WTC11 (cell line): Measurements from ENCODE around the gene CNBP. TPM values are rescaled to one million over a fixed set of nuclear protein-coding genes. Genes with fewer than 3 reads are reported as not detected.
"Not testable (repeated sequence)": the region's sequence is repeated elsewhere in the genome, so short reads cannot be mapped to it uniquely, and the experiment has no call there.

Experiments used
- ATAC-seq: fragments of 200-7000 bp; cut with Tn5 transposase; 2 replicates; pipeline ENCODE4 v1.10.0; 2021; ENCODE audit warnings: mild to moderate bottlenecking, moderate library complexity
- CTCF ChIA-PET: fragments of 300-600 bp; sonication (Branson Sonifier 250); formaldehyde crosslinking; loops from one replicate; lab custom pipeline; 2021; ENCODE audit warnings: antibody characterized with exemption; lab: Charles Lee
- POLR2A ChIA-PET: fragments of 350-600 bp; sonication (Branson Sonifier 250); formaldehyde crosslinking; loops from one replicate; lab custom pipeline; 2021; ENCODE audit warnings: antibody characterized with exemption; lab: Charles Lee
- DNase-seq: peaks from one replicate; pipeline ENCODE4 v3.0.0; 2021; ENCODE audit warnings: low spot score
- H3K27ac Mint-ChIP-seq: 2 replicates; pipeline ENCODE4 v1.8.0; 2021; ENCODE audit warnings: mixed read lengths
- H3K27me3 Mint-ChIP-seq: 2 replicates; pipeline ENCODE4 v1.8.0; 2021; ENCODE audit warnings: low read depth, mild to moderate bottlenecking, moderate library complexity, mixed read lengths
- H3K36me3 Mint-ChIP-seq: 2 replicates; pipeline ENCODE4 v1.8.0; 2021; ENCODE audit warnings: mixed read lengths
- H3K4me1 Mint-ChIP-seq: 2 replicates; pipeline ENCODE4 v1.8.0; 2022; ENCODE audit warnings: mixed read lengths
- H3K4me3 Mint-ChIP-seq: 2 replicates; pipeline ENCODE4 v1.8.0; 2021; ENCODE audit warnings: mild to moderate bottlenecking, moderate library complexity, mixed read lengths
- H3K9me3 Mint-ChIP-seq: 2 replicates; pipeline ENCODE4 v1.8.0; 2021; ENCODE audit warnings: mixed read lengths
- ARID4B ChIP-seq: sonication (generic); formaldehyde crosslinking; IDR thresholded peaks from 2 replicates; pipeline ENCODE4 v1.8.0; 2023; ENCODE audit warnings: missing genetic modification reagents, mild to moderate bottlenecking, borderline replicate concordance
- CBFB ChIP-seq: sonication (generic); formaldehyde crosslinking; IDR thresholded peaks from 2 replicates; pipeline ENCODE4 v1.8.1; 2022; ENCODE audit warnings: mild to moderate bottlenecking, low read depth, missing genetic modification reagents
- CREM ChIP-seq: sonication (generic); formaldehyde crosslinking; IDR thresholded peaks from 2 replicates; pipeline ENCODE4 v1.8.1; 2022; ENCODE audit warnings: mild to moderate bottlenecking, missing genetic modification reagents, moderate library complexity
- CTCF ChIP-seq: fragments of 200-600 bp; IDR thresholded peaks from 2 replicates; pipeline ENCODE4 v1.8.0; 2022; ENCODE audit warnings: antibody characterized with exemption
- ELF4 ChIP-seq: sonication (generic); formaldehyde crosslinking; IDR thresholded peaks from 2 replicates; pipeline ENCODE4 v1.8.1; 2022; ENCODE audit warnings: low read depth, mild to moderate bottlenecking, moderate library complexity, missing genetic modification reagents
- FOXJ3 ChIP-seq: sonication (generic); formaldehyde crosslinking; IDR thresholded peaks from 2 replicates; pipeline ENCODE4 v1.9.0; 2021; ENCODE audit warnings: missing genetic modification reagents, mild to moderate bottlenecking, borderline replicate concordance
- STAT6 ChIP-seq: sonication (generic); formaldehyde crosslinking; conservative IDR thresholded peaks from 2 replicates; pipeline ENCODE4 v1.8.1; 2023; ENCODE audit warnings: mild to moderate bottlenecking, low read depth, missing genetic modification reagents, moderate library complexity
- TEAD1 ChIP-seq: sonication (generic); formaldehyde crosslinking; IDR thresholded peaks from 2 replicates; pipeline ENCODE4 v1.8.0; 2022; ENCODE audit warnings: mild to moderate bottlenecking, missing genetic modification reagents
- TP53 ChIP-seq: sonication (generic); formaldehyde crosslinking; IDR thresholded peaks from 2 replicates; pipeline ENCODE4 v1.8.1; 2023; ENCODE audit warnings: mild to moderate bottlenecking, missing genetic modification reagents
- ZNF423 ChIP-seq: fragments of 250-450 bp; sonication (Bioruptor Pico); IDR thresholded peaks from 2 replicates; pipeline ENCODE4 v2.1.2; 2022; ENCODE audit warnings: mild to moderate bottlenecking, moderate library complexity
- ZNF425 ChIP-seq: fragments of 250-450 bp; sonication (Bioruptor Pico); conservative IDR thresholded peaks from 2 replicates; pipeline ENCODE4 v1.9.0; 2021; ENCODE audit warnings: mild to moderate bottlenecking
- total RNA-seq: library from RNA; stranded (reverse); gene quantifications from 3 replicates; pipeline ENCODE4 v1.2.3, GENCODE V29; 2021
- TF ChIP-seq, protein P1 (sequence below): sonication (generic); formaldehyde crosslinking; IDR thresholded peaks from 2 replicates; pipeline ENCODE4 v1.8.0; 2023; ENCODE audit warnings: missing genetic modification reagents
- TF ChIP-seq, protein P2 (sequence below): sonication (generic); formaldehyde crosslinking; IDR thresholded peaks from 2 replicates; pipeline ENCODE4 v1.8.1; 2023; ENCODE audit warnings: mild to moderate bottlenecking, missing genetic modification reagents, moderate library complexity
- TF ChIP-seq, protein P3 (sequence below): sonication (generic); formaldehyde crosslinking; IDR thresholded peaks from 2 replicates; pipeline ENCODE4 v1.8.0; 2022; ENCODE audit warnings: mild to moderate bottlenecking, missing genetic modification reagents
- TF ChIP-seq, protein P4 (sequence below): sonication (generic); formaldehyde crosslinking; IDR thresholded peaks from 2 replicates; pipeline ENCODE4 v1.8.0; 2022; ENCODE audit warnings: mild to moderate bottlenecking, missing genetic modification reagents

Gene CNBP
- total RNA-seq, 1 experiment from 2014 or later = 329 TPM

DNA sequence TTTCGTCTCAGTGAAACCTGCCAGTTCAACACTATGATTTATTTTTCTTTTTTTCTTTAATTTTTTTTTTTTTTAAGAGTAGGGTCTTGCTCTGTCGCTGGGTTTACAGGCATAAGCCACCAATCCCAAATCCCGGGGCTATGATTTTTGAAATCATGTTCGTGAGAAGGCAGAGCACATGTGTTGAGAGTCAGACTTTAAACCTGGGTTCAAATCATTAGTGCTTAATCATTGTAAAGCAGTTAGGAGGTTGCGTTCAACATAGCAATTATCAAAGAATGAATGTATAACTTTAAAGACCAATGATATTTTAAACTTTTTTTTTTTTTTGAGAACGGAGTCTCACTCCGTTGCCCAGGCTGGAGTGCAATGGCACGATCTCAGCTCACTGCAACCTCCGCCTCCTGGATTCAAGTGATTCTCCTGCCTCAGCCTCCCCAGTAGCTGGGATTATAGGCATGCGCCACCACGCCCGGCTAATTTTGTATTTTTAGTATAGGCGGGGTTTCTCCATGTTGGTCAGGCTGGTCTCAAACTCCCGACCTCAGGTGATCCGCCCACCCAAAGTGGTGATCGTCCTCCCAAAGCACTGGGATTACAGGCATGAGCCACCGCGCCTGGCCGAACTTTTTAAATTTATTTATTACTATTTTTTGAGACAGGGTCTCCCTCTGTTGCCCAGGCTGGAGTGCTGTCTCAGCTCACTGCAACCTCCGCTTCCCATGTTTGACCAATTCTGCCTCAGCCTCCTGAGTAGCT is 1.3 kb upstream of the CNBP start:
- H3K4me1 Mint-ChIP-seq = peaks cover 20% of the 10 kb centered on the region
- peaks cover 23% of the 10 kb centered on the region for H3K36me3 Mint-ChIP-seq
- H3K27ac Mint-ChIP-seq, ATAC-seq, DNase-seq, H3K27me3 Mint-ChIP-seq, H3K9me3 Mint-ChIP-seq, POLR2A ChIA-PET: not testable (repeated sequence)
- CTCF ChIA-PET = interaction anchor here (1.1 to 1.6 kb wide), 2 partner anchors 44 to 48 kb away, joined by 3 read pairs; no protein-coding TSS in a partner anchor
- H3K4me3 Mint-ChIP-seq = peak overlapping the region; percentile 89

DNA sequence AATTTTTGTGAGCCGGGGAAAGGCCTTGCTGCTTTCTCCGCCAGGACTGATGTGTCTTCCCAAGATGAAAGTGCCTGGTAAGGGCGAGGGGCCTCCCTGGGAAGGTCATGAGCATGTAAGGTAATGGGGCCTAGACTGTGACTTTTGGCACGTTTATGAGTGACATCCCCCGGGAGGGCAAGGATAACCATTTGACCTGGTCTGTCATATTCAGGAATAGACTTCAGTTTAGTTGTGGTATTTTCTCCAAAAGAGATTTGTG is 631 bp upstream of the CNBP start:
- H3K4me1 Mint-ChIP-seq = peaks cover 23% of the 10 kb centered on the region
- ChIA-PET POLR2A (interaction anchor here (0.6 to 1.5 kb wide), 5 partner anchors 22 to 132 kb away, joined by 3 to 11 read pairs (median 5); partner anchors contain the start of gene RAB43), CTCF (interaction anchor here (1.1 to 2.6 kb wide), 2 partner anchors 22 to 61 kb away, joined by 4 to 13 read pairs; no protein-coding TSS in a partner anchor)
- peaks cover 27% of the 10 kb centered on the region for H3K36me3 Mint-ChIP-seq
- DNase-seq = no peak
- no peaks in the 10 kb centered on the region for H3K27me3 Mint-ChIP-seq
- peak overlapping the region; percentile 89 for H3K4me3 Mint-ChIP-seq
- no peaks in the 10 kb centered on the region for H3K9me3 Mint-ChIP-seq
- 0 out of 2 replicates have a peak, but pooled peaks have one; percentile 1 for ATAC-seq
- H3K27ac Mint-ChIP-seq = peak overlapping the region; percentile 93
- TF ChIP-seq, protein P1, sequence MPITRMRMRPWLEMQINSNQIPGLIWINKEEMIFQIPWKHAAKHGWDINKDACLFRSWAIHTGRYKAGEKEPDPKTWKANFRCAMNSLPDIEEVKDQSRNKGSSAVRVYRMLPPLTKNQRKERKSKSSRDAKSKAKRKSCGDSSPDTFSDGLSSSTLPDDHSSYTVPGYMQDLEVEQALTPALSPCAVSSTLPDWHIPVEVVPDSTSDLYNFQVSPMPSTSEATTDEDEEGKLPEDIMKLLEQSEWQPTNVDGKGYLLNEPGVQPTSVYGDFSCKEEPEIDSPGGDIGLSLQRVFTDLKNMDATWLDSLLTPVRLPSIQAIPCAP = no peak
- TF ChIP-seq FOXJ3 (CRISPR knock-in tag) (no peak), CREM (CRISPR knock-in tag) (no peak), STAT6 (CRISPR knock-in tag) (no peak), ZNF425 (CRISPR knock-in tag) (no peak), ARID4B (CRISPR knock-in tag) (no peak), CBFB (no peak), ZNF423 (CRISPR knock-in tag) (no peak), CTCF (no peak), TP53 (CRISPR knock-in tag) (no peak), ELF4 (CRISPR knock-in tag) (no peak), TEAD1 (CRISPR knock-in tag) (no peak)
- TF ChIP-seq, protein P2, sequence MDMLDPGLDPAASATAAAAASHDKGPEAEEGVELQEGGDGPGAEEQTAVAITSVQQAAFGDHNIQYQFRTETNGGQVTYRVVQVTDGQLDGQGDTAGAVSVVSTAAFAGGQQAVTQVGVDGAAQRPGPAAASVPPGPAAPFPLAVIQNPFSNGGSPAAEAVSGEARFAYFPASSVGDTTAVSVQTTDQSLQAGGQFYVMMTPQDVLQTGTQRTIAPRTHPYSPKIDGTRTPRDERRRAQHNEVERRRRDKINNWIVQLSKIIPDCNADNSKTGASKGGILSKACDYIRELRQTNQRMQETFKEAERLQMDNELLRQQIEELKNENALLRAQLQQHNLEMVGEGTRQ (CRISPR knock-in tag) = no peak
- TF ChIP-seq, protein P3, sequence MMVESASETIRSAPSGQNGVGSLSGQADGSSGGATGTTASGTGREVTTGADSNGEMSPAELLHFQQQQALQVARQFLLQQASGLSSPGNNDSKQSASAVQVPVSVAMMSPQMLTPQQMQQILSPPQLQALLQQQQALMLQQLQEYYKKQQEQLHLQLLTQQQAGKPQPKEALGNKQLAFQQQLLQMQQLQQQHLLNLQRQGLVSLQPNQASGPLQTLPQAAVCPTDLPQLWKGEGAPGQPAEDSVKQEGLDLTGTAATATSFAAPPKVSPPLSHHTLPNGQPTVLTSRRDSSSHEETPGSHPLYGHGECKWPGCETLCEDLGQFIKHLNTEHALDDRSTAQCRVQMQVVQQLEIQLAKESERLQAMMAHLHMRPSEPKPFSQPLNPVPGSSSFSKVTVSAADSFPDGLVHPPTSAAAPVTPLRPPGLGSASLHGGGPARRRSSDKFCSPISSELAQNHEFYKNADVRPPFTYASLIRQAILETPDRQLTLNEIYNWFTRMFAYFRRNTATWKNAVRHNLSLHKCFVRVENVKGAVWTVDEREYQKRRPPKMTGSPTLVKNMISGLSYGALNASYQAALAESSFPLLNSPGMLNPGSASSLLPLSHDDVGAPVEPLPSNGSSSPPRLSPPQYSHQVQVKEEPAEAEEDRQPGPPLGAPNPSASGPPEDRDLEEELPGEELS = no peak
- TF ChIP-seq, protein P4, sequence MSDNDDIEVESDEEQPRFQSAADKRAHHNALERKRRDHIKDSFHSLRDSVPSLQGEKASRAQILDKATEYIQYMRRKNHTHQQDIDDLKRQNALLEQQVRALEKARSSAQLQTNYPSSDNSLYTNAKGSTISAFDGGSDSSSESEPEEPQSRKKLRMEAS (CRISPR knock-in tag) = no peak
